Measurements from ENCODE around the gene CNEP1R1.

DNA sequence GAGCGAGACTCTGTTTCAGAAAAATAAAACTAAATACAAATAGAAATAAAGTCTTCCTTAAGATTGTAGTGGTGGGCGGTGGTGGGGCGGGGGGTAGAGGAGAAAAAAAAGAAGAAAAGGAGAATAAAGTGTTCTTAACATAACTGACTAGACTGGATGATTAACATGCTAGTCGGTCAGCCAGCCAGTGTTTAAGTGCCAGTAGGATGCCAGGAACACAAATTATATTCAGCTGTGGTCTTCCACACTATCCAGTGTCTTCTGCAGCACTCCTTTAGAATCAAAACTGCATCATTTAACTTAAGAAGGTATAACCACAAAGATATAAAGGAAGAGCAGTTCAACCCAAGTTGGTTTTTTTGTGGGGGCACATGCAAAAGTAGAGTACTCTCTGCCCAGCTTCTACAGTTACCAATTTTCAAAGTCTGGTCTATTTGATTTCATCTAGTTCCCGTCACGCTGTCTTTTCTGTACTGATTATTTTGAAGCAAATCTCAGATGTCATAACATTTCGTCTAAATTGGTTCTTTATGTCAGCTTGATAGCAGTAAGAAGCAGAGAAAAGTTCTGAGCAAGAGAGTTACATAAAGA is 56.5 kb downstream of the CNEP1R1 start:
- TF ChIP-seq, protein P1, sequence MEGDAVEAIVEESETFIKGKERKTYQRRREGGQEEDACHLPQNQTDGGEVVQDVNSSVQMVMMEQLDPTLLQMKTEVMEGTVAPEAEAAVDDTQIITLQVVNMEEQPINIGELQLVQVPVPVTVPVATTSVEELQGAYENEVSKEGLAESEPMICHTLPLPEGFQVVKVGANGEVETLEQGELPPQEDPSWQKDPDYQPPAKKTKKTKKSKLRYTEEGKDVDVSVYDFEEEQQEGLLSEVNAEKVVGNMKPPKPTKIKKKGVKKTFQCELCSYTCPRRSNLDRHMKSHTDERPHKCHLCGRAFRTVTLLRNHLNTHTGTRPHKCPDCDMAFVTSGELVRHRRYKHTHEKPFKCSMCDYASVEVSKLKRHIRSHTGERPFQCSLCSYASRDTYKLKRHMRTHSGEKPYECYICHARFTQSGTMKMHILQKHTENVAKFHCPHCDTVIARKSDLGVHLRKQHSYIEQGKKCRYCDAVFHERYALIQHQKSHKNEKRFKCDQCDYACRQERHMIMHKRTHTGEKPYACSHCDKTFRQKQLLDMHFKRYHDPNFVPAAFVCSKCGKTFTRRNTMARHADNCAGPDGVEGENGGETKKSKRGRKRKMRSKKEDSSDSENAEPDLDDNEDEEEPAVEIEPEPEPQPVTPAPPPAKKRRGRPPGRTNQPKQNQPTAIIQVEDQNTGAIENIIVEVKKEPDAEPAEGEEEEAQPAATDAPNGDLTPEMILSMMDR (conservative IDR thresholded peaks at IDR 0.05; ENCODE audit: low read length), result no peak
- no peak for TF ChIP-seq EZH2phosphoT487 (IDR thresholded peaks at IDR 0.05; ENCODE audit: borderline replicate concordance, low read depth, low read length)

Measured in OCI-LY7 (cell line).